Activated T-cell treated with anti-CD3 and anti-CD28 coated beads, Interleukin-2, amount 50 U/mL, for 4 hours (primary cell): ENCODE data around the gene TMEM259. TPM values are rescaled to one million over a fixed set of nuclear protein-coding genes. Genes with fewer than 3 reads are reported as not detected.

ENCODE experiments used
- ATAC-seq, 2 donors: fragments of 200-7000 bp; cut with Tn5 transposase; one replicate each; pipeline ENCODE4 v1.10.0; 2021
- DNase-seq: peaks from one replicate; pipeline ENCODE4 v3.0.0-alpha.2; 2020
- H3K27me3 Mint-ChIP-seq: one replicate; pipeline ENCODE4 v1.8.0; 2021; ENCODE audit warnings: low read depth, mixed read lengths
- H3K36me3 Mint-ChIP-seq: one replicate; pipeline ENCODE4 v1.8.0; 2022; ENCODE audit warnings: mixed read lengths; ENCODE audit not compliant: insufficient read depth
- H3K4me1 Mint-ChIP-seq: one replicate; pipeline ENCODE4 v1.8.0; 2021; ENCODE audit warnings: low read depth, mixed read lengths
- H3K4me3 Mint-ChIP-seq: one replicate; pipeline ENCODE4 v1.8.0; 2021; ENCODE audit warnings: mild to moderate bottlenecking, moderate library complexity, mixed read lengths
- H3K9me3 Mint-ChIP-seq: one replicate; pipeline ENCODE4 v1.8.0; 2021; ENCODE audit warnings: mixed read lengths
- total RNA-seq, 3 donors: library from RNA; stranded (reverse); gene quantifications; one replicate each; pipeline ENCODE4 v1.2.1, GENCODE V29; 2021

TMEM259 gene
- total RNA-seq, 3 donors from 2014 or later = 197 to 210 (median 204) TPM

DNA sequence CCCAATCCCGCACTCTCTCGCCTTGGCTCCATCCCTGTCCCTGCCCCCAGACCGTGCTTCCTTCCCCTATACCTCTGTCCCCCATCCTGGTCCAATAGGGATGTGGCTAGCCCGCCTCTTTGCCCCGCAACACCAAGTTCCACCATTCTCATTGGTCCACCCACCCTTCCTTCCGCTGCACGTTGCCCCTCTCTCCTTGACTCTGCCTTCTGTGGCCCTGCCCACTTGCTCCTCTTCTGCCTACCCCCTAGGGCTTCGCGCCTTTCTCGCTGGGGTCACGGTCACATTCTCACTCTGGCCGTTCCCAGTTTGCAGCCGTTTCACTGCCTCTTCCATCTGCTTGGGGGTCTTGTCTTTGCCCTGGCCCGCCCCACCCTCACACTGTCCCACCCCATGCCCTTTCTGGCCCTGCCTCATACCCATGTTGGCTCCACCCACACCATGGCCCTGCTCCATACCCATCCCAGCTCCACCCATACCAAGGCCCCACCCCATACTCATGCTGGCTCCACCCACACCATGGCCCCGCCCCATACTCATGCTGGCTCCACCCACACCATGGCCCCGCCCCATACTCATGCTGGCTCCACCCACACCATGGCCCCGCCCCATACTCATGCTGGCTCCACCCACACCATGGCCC is 41.6 kb upstream of the TMEM259 start:
- H3K36me3 Mint-ChIP-seq = peaks cover under 1% of the 10 kb centered on the region
- DNase-seq (no peak), ATAC-seq (no peak)
- no peak overlapping the region for H3K4me3 Mint-ChIP-seq
- H3K4me1 Mint-ChIP-seq = peaks cover 34% of the 10 kb centered on the region
- H3K9me3 Mint-ChIP-seq = no peaks in the 10 kb centered on the region
- no peaks in the 10 kb centered on the region for H3K27me3 Mint-ChIP-seq

DNA sequence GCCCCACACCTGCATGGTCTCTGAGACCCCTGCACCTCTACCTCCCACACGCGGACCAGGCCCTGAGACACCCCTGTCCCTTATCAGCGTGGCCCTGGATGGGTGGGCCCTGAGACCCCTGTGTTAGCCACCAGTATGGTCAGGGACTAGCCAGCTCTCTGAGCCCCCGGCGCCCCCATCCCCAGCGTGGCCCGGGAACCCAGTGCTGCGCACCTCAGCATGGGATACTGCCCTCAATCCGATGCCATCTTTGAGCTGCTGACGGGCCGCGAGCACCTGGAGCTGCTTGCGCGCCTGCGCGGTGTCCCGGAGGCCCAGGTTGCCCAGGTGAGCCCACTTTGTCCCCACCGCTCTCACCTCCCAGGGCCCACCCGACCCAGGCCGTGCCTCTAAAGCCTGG is 41.1 kb upstream of the TMEM259 start:
- Mint-ChIP-seq H3K4me3 (no peak overlapping the region), H3K4me1 (peaks cover 39% of the 10 kb centered on the region), H3K36me3 (peaks cover 3% of the 10 kb centered on the region), H3K9me3 (no peaks in the 10 kb centered on the region), H3K27me3 (no peaks in the 10 kb centered on the region)
- ATAC-seq = no peak
- no peak for DNase-seq

GRCh38 chr19:1060689-1061088 is 39.8 kb upstream of the TMEM259 start:
- Mint-ChIP-seq H3K27me3 (no peaks in the 10 kb centered on the region), H3K36me3 (peaks cover 11% of the 10 kb centered on the region), H3K4me3 (no peak overlapping the region), H3K9me3 (no peaks in the 10 kb centered on the region), H3K4me1 (peaks cover 36% of the 10 kb centered on the region)
- DNase-seq = no peak
- no peak for ATAC-seq

GRCh38 chr19:1058112-1058511 is 37.2 kb upstream of the TMEM259 start:
- no peaks in the 10 kb centered on the region for H3K9me3 Mint-ChIP-seq
- peaks cover 11% of the 10 kb centered on the region for H3K36me3 Mint-ChIP-seq
- H3K4me1 Mint-ChIP-seq = peaks cover 23% of the 10 kb centered on the region
- no peak overlapping the region for H3K4me3 Mint-ChIP-seq
- no peaks in the 10 kb centered on the region for H3K27me3 Mint-ChIP-seq
- DNase-seq = no peak
- no peak for ATAC-seq

DNA sequence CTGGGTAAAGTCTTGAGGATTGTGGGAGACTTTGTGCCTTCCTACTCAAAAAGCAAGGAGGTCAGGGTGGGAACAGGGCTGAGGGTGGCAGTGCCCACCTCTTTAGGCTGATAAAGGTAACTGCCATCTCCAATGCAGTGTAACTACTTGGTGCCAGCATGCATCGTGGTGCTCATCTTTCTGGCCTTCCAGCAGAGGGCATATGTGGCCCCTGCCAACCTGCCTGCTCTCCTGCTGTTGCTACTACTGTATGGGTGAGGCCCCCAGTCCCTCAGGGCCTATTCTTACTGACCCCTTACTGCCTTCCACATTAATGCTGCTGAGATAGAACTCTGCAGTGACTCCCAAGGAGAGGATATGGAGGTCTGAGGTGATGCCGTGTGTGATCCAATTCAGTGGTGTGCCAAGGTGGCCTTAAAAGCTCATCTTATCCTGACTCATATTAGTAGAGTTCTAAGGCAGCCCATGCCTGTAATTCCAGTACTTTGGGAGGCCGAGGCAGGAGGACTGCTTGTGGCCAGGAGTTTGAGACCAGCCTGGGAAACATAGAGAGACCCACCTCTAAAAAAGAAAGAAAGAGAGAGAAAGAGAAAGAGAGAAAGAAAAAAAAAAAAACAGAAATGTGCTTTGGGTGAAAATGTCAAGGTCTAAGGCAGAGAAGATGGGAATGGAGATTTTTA is 36.4 kb upstream of the TMEM259 start:
- Mint-ChIP-seq H3K9me3 (no peaks in the 10 kb centered on the region), H3K4me1 (peaks cover 25% of the 10 kb centered on the region), H3K27me3 (no peaks in the 10 kb centered on the region), H3K36me3 (peaks cover 11% of the 10 kb centered on the region), H3K4me3 (no peak overlapping the region)
- ATAC-seq = peak; percentile 74 to 81
- DNase-seq = peak; percentile 44

DNA sequence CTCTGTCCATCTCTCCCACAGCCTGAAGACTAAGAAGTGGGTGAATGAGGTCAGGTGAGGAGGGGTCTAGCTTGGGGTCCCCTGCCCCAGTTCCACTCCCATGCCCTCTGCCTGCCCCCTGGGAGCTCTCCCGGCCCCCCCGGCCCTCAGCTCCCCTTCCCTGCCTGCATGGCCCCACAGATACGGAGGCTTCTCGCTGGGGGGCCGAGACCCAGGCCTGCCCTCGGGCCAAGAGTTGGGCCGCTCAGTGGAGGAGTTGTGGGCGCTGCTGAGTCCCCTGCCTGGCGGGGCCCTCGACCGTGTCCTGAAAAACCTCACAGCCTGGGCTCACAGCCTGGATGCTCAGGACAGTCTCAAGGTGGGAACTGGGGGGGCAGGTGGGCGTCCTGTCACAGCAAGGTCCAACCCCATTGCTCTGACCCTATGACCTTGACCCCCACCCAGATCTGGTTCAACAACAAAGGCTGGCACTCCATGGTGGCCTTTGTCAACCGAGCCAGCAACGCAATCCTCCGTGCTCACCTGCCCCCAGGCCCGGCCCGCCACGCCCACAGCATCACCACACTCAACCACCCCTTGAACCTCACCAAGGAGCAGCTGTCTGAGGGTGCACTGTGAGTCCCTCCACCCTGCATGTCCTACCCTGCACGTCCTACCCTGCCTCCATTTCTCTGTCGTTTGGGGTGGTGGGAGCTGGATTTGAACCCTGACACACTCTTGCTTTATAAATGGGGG is 35.1 kb upstream of the TMEM259 start:
- Mint-ChIP-seq H3K4me3 (no peak overlapping the region), H3K27me3 (no peaks in the 10 kb centered on the region), H3K36me3 (peaks cover 12% of the 10 kb centered on the region), H3K4me1 (peaks cover 25% of the 10 kb centered on the region), H3K9me3 (no peaks in the 10 kb centered on the region)
- ATAC-seq (no peak), DNase-seq (no peak)

DNA sequence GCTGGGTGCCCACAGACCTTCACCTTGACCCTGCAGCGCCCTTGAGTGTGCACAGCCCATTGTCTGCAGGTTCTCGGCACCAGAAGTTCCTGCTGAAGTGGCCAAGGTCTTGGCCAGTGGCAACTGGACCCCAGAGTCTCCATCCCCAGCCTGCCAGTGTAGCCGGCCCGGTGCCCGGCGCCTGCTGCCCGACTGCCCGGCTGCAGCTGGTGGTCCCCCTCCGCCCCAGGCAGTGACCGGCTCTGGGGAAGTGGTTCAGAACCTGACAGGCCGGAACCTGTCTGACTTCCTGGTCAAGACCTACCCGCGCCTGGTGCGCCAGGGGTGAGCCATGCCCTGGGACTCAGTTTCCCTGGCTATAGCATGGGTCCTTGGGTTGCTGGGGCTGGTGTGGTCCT is 34.1 kb upstream of the TMEM259 start:
- DNase-seq = no peak
- H3K9me3 Mint-ChIP-seq = no peaks in the 10 kb centered on the region
- H3K36me3 Mint-ChIP-seq = peaks cover 12% of the 10 kb centered on the region
- H3K4me3 Mint-ChIP-seq = no peak overlapping the region
- ATAC-seq = no peak
- no peaks in the 10 kb centered on the region for H3K27me3 Mint-ChIP-seq
- peaks cover 25% of the 10 kb centered on the region for H3K4me1 Mint-ChIP-seq

- H3K9me3 Mint-ChIP-seq = no peaks in the 10 kb centered on the region
- ATAC-seq (no peak), DNase-seq (no peak)
- peaks cover 25% of the 10 kb centered on the region for H3K4me1 Mint-ChIP-seq
- H3K36me3 Mint-ChIP-seq = peaks cover 12% of the 10 kb centered on the region
- no peak overlapping the region for H3K4me3 Mint-ChIP-seq
- no peaks in the 10 kb centered on the region for H3K27me3 Mint-ChIP-seq
Measured at GRCh38 chr19:1054102-1055027, 33.4 kb upstream of the TMEM259 start.

- Mint-ChIP-seq H3K36me3 (peaks cover 12% of the 10 kb centered on the region), H3K27me3 (no peaks in the 10 kb centered on the region), H3K4me1 (peaks cover 24% of the 10 kb centered on the region), H3K4me3 (no peak overlapping the region), H3K9me3 (no peaks in the 10 kb centered on the region)
- ATAC-seq (no peak), DNase-seq (no peak)
Measured at GRCh38 chr19:1053176-1054101, 32.5 kb upstream of the TMEM259 start.

DNA sequence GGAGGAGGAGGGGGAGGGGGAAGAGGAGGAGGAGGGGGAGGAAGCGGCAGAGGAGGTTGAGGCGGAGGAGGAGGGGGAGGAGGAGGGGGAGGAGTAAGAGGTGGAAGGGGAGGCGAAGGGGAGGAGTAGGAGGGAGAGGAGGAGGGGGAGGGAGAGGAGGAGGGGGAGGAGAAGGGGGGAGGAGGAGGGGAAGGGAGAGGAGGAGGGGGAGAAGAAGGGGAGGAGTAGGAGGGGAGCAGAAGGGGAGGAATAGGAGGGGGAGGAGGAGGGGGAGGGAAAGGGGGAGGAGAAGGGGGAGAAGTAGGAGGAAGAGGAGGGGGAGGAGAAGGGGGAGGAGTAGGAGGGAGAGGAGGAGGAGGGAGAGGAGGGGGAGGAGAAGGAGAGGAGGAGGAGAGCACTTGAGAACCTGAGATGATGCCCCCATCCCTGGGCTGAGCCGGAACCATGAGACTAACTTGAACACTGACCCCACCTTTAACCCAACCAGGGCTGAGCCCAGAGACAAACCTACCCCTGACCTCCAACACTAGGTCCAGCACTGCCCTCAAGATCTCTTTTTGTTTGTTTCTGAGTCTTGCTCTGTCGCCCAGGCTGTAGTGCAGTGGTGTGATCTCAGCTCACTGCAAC is 31.5 kb upstream of the TMEM259 start:
- H3K36me3 Mint-ChIP-seq = peaks cover 11% of the 10 kb centered on the region
- no peak for ATAC-seq
- DNase-seq = no peak
- H3K4me1 Mint-ChIP-seq = peaks cover 14% of the 10 kb centered on the region
- H3K9me3 Mint-ChIP-seq = no peaks in the 10 kb centered on the region
- H3K4me3 Mint-ChIP-seq = no peak overlapping the region
- H3K27me3 Mint-ChIP-seq = no peaks in the 10 kb centered on the region

DNA sequence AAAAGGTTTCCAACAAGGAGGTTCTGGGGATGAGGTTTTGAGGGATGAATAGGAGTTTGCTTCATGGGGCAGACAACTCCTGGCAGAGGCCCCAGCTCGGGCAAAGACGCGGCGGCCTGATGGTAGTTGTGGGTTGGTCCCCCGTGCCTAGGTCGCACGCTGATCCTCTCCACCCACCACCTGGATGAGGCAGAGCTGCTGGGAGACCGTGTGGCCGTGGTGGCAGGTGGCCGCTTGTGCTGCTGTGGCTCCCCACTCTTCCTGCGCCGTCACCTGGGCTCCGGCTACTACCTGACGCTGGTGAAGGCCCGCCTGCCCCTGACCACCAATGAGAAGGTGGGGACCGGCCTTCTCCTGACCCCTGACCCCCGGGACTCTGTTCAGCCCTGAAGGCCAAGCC is 30.9 kb upstream of the TMEM259 start:
- ATAC-seq = no peak
- no peaks in the 10 kb centered on the region for H3K9me3 Mint-ChIP-seq

GRCh38 chr19:1050989-1051788 is 30.3 kb upstream of the TMEM259 start:
- H3K36me3 Mint-ChIP-seq = peaks cover 2% of the 10 kb centered on the region
- H3K27me3 Mint-ChIP-seq = no peaks in the 10 kb centered on the region
- no peaks in the 10 kb centered on the region for H3K9me3 Mint-ChIP-seq
- peaks cover 2% of the 10 kb centered on the region for H3K4me1 Mint-ChIP-seq
- no peak for ATAC-seq
- no peak for DNase-seq
- H3K4me3 Mint-ChIP-seq = no peak overlapping the region

More for the DNA sequence above, 30.9 kb upstream of the TMEM259 start:
- H3K4me1 Mint-ChIP-seq = peaks cover 7% of the 10 kb centered on the region
- DNase-seq = no peak
- peaks cover 8% of the 10 kb centered on the region for H3K36me3 Mint-ChIP-seq
- H3K4me3 Mint-ChIP-seq = no peak overlapping the region
- no peaks in the 10 kb centered on the region for H3K27me3 Mint-ChIP-seq
